Right atrium auricular region (tissue), 2 donors: ENCODE measurements around the gene TRAF3. TPM values are rescaled to one million over a fixed set of nuclear protein-coding genes. Genes with fewer than 3 reads are reported as not detected.
"Not testable (repeated sequence)": the region's sequence is repeated elsewhere in the genome, so short reads cannot be mapped to it uniquely, and the experiment has no call there.

Experiments used
- DNase-seq: peaks from one replicate; pipeline ENCODE4 v3.0.0-alpha.2; 2019; ENCODE audit warnings: low spot score
- H3K27ac ChIP-seq, 2 donors: fragments of 200-600 bp; sonication (generic); 1 replicate in 1 of 2; 2 replicates in 1 of 2; pipeline ENCODE4 v1.5.1; 2016 to 2019
- H3K27me3 ChIP-seq, 2 donors: fragments of 200-600 bp; sonication (generic); one replicate each; pipeline versions ENCODE4 v1.5.1 to v1.6.0; 2017 to 2019
- H3K36me3 ChIP-seq: fragments of 200-600 bp; sonication (generic); one replicate; pipeline ENCODE4 v1.5.1; 2016
- H3K4me1 ChIP-seq, 2 donors: fragments of 200-600 bp; sonication (generic); one replicate each; pipeline versions ENCODE4 v1.5.1 to v1.6.0; 2017 to 2019
- H3K4me3 ChIP-seq, 2 donors: fragments of 200-600 bp; sonication (generic); 1 replicate in 1 of 2; 2 replicates in 1 of 2; pipeline ENCODE4 v1.5.1; 2017 to 2019; ENCODE audit warnings: mild to moderate bottlenecking in 1 of 2, moderate library complexity in 1 of 2
- H3K9me3 ChIP-seq, 2 donors: fragments of 200-600 bp; sonication (generic); one replicate each; pipeline ENCODE4 v1.5.1; 2019
- CTCF ChIP-seq, 2 donors: fragments of 200-600 bp; sonication (generic); IDR thresholded peaks; one replicate each; pipeline ENCODE4 v1.5.1; 2019; ENCODE audit warnings: antibody characterized with exemption in 2 of 2
- total RNA-seq, 2 donors: library from RNA; depleted of rRNA; stranded (reverse); fragments of >200 nt; gene quantifications; one replicate each; pipeline ENCODE4 v1.1.0, GENCODE V29; 2016

The TRAF3 gene
- total RNA-seq, 2 donors from 2014 or later = 9.1 to 10.0 TPM

- TF ChIP-seq CTCF (IDR thresholded peaks at IDR 0.05) = no peak
- no peaks in the 10 kb centered on the region for H3K9me3 ChIP-seq
- H3K4me3 ChIP-seq = no peak overlapping the region
- no peaks in the 10 kb centered on the region for H3K27me3 ChIP-seq
- H3K36me3 ChIP-seq = no peaks in the 10 kb centered on the region
- no peak for DNase-seq
- peaks cover 0 to 3% of the 10 kb centered on the region in 2 donors for H3K4me1 ChIP-seq
- H3K27ac ChIP-seq = no peak overlapping the region
These were observed 41.0 kb downstream of the TRAF3 start for GRCh38 chr14:102817942-102818940.

- Histone ChIP-seq H3K27ac (no peak overlapping the region), H3K4me1 (peaks cover 0 to 6% of the 10 kb centered on the region in 2 donors), H3K27me3 (no peaks in the 10 kb centered on the region), H3K36me3 (no peaks in the 10 kb centered on the region), H3K4me3 (no peak overlapping the region), H3K9me3 (no peaks in the 10 kb centered on the region)
- no peak for DNase-seq
- no peak for TF ChIP-seq CTCF (IDR thresholded peaks at IDR 0.05)
These were observed 42.0 kb downstream of the TRAF3 start for GRCh38 chr14:102819176-102819628.

GRCh38 chr14:102819747-102820330 is 42.6 kb downstream of the TRAF3 start:
- no peaks in the 10 kb centered on the region for H3K9me3 ChIP-seq
- H3K27me3 ChIP-seq = no peaks in the 10 kb centered on the region
- H3K27ac ChIP-seq = no peak overlapping the region

DNA sequence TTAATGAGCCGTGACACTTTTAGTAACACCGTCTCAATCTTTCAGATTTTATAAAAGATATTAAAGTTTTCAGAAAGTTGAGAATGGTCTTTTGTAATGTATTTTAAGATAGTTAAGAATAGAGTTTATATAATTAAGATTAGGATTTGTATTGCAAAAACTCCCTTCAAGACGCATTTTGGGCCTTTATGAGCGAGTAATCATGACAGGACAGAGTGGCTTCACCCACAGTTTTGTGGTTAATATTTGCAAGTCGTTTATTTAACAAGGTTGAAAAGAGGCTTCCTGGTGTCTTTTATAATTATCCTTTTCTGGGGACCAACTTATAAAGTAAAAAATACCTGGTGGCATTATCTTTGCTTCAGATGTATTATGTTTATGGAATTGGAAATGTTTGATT is 44.0 kb downstream of the TRAF3 start:
- no peak for DNase-seq
- H3K27me3 ChIP-seq = no peaks in the 10 kb centered on the region
- H3K36me3 ChIP-seq = no peaks in the 10 kb centered on the region
- H3K4me1 ChIP-seq = peaks cover 0 to 17% of the 10 kb centered on the region in 2 donors
- H3K9me3 ChIP-seq = no peaks in the 10 kb centered on the region
- H3K4me3 ChIP-seq = no peak overlapping the region
- no peak for TF ChIP-seq CTCF (IDR thresholded peaks at IDR 0.05)
- H3K27ac ChIP-seq = no peak overlapping the region

More at GRCh38 chr14:102819747-102820330, 42.6 kb downstream of the TRAF3 start:
- no peak for DNase-seq
- peaks cover 0 to 12% of the 10 kb centered on the region in 2 donors for H3K4me1 ChIP-seq
- H3K36me3 ChIP-seq = no peaks in the 10 kb centered on the region
- TF ChIP-seq CTCF (IDR thresholded peaks at IDR 0.05) = no peak
- H3K4me3 ChIP-seq = no peak overlapping the region

DNA sequence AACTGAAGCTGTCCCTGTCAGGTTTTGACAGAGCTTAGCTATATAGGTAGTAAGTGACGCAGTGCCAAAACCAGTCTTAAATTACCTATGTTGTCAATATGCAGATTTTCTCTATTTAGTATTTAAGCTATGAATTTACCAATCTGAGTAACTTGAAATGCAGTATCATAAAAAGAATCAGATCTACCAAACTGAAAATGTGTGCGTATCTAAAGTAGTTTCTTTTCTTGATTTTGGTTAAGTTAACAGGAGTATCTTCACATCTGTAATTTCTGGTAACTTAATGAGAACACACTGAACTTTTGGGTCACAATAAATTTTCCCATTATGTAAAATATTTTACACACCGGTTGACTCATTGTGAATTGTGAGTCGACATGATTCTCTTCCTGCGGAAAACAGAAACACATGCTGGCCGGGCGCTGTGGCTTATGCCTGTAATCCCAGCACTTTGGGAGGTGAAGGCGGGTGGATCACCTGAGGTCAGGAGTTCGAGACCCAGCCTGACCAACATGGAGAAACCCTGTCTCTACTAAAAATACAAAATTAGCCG is 45.1 kb downstream of the TRAF3 start:
- H3K27ac ChIP-seq = no peak overlapping the region
- H3K36me3 ChIP-seq = no peaks in the 10 kb centered on the region
- no peak for TF ChIP-seq CTCF (IDR thresholded peaks at IDR 0.05)
- H3K4me3 ChIP-seq = no peak overlapping the region
- peaks cover 0 to 17% of the 10 kb centered on the region in 2 donors for H3K4me1 ChIP-seq
- no peaks in the 10 kb centered on the region for H3K9me3 ChIP-seq
- no peaks in the 10 kb centered on the region for H3K27me3 ChIP-seq
- DNase-seq = no peak

- H3K36me3 ChIP-seq, H3K27ac ChIP-seq, H3K27me3 ChIP-seq, H3K4me3 ChIP-seq, DNase-seq, H3K9me3 ChIP-seq: not testable (repeated sequence)
- peaks cover 0 to 17% of the 10 kb centered on the region in 2 donors for H3K4me1 ChIP-seq
These were observed 45.6 kb downstream of the TRAF3 start for GRCh38 chr14:102822887-102823286.
